Measurements from ENCODE around the gene LENG1. TPM values are rescaled to one million over a fixed set of nuclear protein-coding genes. Genes with fewer than 3 reads are reported as not detected.

LENG1 gene
- total RNA-seq, 1 experiment from 2014 or later, result 11.2 TPM

DNA sequence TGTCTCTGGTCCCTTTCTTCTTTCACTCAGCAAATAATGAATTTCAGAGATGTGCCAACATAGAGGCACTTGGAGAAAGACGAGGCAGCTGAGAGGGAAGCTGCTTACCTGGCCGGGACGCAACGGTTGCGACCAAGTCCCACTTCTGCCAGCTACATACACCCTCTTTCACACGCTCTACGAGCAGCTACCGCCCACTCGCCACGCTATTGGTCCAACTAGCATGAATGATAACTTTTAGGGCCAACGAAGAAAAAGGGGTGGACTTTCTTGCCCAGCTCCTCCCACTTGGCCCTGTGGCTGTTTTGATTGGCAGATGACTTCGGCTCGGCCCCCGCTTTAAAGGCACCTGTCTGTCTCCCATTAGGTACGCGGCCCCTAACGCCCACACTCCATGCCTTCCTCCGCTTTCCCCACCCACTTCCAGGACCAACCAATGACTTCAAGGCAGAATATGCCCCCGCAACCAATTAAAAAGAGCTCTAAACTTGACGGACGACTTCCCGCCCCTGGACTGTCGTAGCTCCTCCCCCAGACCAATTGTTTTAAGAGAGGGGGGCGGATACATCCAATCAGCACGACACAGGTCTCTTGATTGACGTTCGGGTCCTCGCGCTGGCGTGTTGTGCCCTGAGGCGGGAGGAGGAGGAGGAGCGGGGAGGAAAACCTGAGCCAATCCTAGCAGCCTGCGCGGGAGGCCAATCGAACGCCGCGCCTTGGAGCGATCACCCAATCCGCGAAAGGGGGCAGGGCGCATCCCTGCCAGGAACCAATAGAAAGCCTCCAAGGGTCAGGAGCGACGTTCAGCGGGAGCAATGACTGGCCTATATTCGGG, 22.4 kb downstream of the LENG1 start:
- TF ChIP-seq, protein P1, sequence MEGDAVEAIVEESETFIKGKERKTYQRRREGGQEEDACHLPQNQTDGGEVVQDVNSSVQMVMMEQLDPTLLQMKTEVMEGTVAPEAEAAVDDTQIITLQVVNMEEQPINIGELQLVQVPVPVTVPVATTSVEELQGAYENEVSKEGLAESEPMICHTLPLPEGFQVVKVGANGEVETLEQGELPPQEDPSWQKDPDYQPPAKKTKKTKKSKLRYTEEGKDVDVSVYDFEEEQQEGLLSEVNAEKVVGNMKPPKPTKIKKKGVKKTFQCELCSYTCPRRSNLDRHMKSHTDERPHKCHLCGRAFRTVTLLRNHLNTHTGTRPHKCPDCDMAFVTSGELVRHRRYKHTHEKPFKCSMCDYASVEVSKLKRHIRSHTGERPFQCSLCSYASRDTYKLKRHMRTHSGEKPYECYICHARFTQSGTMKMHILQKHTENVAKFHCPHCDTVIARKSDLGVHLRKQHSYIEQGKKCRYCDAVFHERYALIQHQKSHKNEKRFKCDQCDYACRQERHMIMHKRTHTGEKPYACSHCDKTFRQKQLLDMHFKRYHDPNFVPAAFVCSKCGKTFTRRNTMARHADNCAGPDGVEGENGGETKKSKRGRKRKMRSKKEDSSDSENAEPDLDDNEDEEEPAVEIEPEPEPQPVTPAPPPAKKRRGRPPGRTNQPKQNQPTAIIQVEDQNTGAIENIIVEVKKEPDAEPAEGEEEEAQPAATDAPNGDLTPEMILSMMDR (IDR thresholded peaks at IDR 0.05), result no peak
- TF ChIP-seq TCF7L2 (IDR thresholded peaks at IDR 0.05; ENCODE audit: low read depth, low read length) (peak; percentile 33; the same call in 1 of the 2 replicates), SIN3A (IDR thresholded peaks at IDR 0.05; ENCODE audit: borderline replicate concordance, insufficient read depth, low read depth, low read length) (0 out of 2 replicates have a peak, but pooled peaks have one; percentile 80), POLR2AphosphoS5 (IDR thresholded peaks at IDR 0.05; ENCODE audit: low read depth, low read length) (peak; percentile 86)
- TF ChIP-seq, protein P2, sequence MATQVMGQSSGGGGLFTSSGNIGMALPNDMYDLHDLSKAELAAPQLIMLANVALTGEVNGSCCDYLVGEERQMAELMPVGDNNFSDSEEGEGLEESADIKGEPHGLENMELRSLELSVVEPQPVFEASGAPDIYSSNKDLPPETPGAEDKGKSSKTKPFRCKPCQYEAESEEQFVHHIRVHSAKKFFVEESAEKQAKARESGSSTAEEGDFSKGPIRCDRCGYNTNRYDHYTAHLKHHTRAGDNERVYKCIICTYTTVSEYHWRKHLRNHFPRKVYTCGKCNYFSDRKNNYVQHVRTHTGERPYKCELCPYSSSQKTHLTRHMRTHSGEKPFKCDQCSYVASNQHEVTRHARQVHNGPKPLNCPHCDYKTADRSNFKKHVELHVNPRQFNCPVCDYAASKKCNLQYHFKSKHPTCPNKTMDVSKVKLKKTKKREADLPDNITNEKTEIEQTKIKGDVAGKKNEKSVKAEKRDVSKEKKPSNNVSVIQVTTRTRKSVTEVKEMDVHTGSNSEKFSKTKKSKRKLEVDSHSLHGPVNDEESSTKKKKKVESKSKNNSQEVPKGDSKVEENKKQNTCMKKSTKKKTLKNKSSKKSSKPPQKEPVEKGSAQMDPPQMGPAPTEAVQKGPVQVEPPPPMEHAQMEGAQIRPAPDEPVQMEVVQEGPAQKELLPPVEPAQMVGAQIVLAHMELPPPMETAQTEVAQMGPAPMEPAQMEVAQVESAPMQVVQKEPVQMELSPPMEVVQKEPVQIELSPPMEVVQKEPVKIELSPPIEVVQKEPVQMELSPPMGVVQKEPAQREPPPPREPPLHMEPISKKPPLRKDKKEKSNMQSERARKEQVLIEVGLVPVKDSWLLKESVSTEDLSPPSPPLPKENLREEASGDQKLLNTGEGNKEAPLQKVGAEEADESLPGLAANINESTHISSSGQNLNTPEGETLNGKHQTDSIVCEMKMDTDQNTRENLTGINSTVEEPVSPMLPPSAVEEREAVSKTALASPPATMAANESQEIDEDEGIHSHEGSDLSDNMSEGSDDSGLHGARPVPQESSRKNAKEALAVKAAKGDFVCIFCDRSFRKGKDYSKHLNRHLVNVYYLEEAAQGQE (IDR thresholded peaks at IDR 0.05; ENCODE audit: insufficient read depth in 1 of 2, low read depth in 2 of 2, low read length in 1 of 2), result no peak
- intact Hi-C loops (cut with micrococcal nuclease; ENCODE audit: unreplicated experiment) (no loop called here), in situ Hi-C loops (cut with HindIII; ENCODE audit: low pct_unique_long_range_greater_than_20kb, low sequenced_read_pairs) (no loop called here)
- ChIA-PET POLR2A (interaction anchor here (0.5 to 1.2 kb wide), 8 partner anchors 14 to 39 kb away, joined by 3 to 9 read pairs (median 3); partner anchors contain the start of genes LENG1, PRPF31 and TFPT), CTCF (interaction anchor here (0.7 to 1.8 kb wide), 2 partner anchors 20 to 344 kb away, joined by 4 to 5 read pairs; no protein-coding TSS in a partner anchor)
- no TSS peak for BruUV-seq (replicated peaks)
- DNase-seq (ENCODE audit: low read depth, low spot score) (peak; percentile 100), ATAC-seq (peak; percentile 90)
- Histone ChIP-seq H3K27me3 (ENCODE audit: control insufficient read depth, insufficient read depth, low read length) (no peaks in the 10 kb centered on the region), H3K27ac (ENCODE audit: low read length) (peak overlapping the region; percentile 95), H3K9me3 (ENCODE audit: control insufficient read depth, insufficient read depth, low read depth, low read length) (no peaks in the 10 kb centered on the region), H3K4me3 (ENCODE audit: low read depth in 2 of 2, low read length in 2 of 2) (peak overlapping the region; percentile 68 to 97), H3K36me3 (ENCODE audit: control insufficient read depth, insufficient read depth, low read length) (peaks cover 4% of the 10 kb centered on the region), H3K4me1 (ENCODE audit: control insufficient read depth, insufficient read depth, low read length) (peaks cover 30% of the 10 kb centered on the region)

DNA sequence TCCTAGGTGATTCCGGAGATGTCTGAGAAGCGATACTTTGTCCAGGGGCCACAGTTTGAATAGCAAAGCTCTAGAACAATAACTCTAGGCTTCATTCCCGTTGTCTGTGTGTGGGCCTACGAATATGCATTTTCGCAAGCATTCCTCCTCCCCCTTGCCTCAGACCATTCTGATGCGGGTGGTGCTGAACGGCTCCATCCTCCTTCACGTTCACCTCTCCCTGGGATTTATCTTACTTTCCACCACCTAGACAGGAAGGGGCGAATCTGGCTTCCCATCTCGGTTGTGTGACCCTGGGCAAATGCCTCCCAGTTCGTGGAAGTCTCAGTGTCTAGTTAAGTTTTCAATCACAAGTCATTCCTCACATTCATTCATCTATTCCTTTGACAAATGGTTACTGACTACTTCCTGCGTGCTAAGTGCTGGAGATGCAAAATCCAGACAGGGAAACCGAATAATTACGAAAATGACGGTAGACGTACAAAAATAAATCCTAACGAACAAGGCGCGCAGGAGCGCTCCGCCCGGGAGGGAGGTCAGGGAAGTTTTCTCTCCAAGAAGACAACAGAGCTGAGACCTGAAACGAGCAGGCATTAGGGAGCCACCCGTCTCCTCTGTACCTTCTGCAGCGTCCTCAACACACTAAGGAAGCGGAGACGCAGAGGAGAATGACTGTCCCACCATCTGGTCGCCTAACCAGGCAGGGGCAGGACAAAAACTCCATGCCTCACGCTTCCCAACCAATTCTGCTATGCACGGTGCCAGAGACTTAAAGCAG, 23.2 kb downstream of the LENG1 start:
- Histone ChIP-seq H3K9me3 (ENCODE audit: control insufficient read depth, insufficient read depth, low read depth, low read length) (no peaks in the 10 kb centered on the region), H3K27me3 (ENCODE audit: control insufficient read depth, insufficient read depth, low read length) (no peaks in the 10 kb centered on the region), H3K27ac (ENCODE audit: low read length) (peak overlapping the region; percentile 95), H3K36me3 (ENCODE audit: control insufficient read depth, insufficient read depth, low read length) (peaks cover 2% of the 10 kb centered on the region), H3K4me3 (ENCODE audit: low read depth in 2 of 2, low read length in 2 of 2) (peak overlapping the region; percentile 68 to 97), H3K4me1 (ENCODE audit: control insufficient read depth, insufficient read depth, low read length) (peaks cover 27% of the 10 kb centered on the region)
- intact Hi-C loops (cut with micrococcal nuclease; ENCODE audit: unreplicated experiment), result no loop called here
- in situ Hi-C loops (cut with HindIII; ENCODE audit: low pct_unique_long_range_greater_than_20kb, low sequenced_read_pairs), result no loop called here
- TSS peak; percentile 98 for BruUV-seq (replicated peaks)
- peak; percentile 3; the same call in 1 of the 2 replicates for ATAC-seq
- DNase-seq (ENCODE audit: low read depth, low spot score), result no peak
- ChIA-PET POLR2A (interaction anchor here (0.5 to 1.2 kb wide), 4 partner anchors 21 to 28 kb away, joined by 3 to 9 read pairs (median 6); partner anchors contain the start of genes LENG1, PRPF31 and TFPT), CTCF (no interaction called here)
- TF ChIP-seq POLR2AphosphoS5 (IDR thresholded peaks at IDR 0.05; ENCODE audit: low read depth, low read length), result no peak
- TF ChIP-seq, protein P2 (IDR thresholded peaks at IDR 0.05; ENCODE audit: insufficient read depth in 1 of 2, low read depth in 2 of 2, low read length in 1 of 2), result no peak
- TF ChIP-seq TCF7L2 (IDR thresholded peaks at IDR 0.05; ENCODE audit: low read depth, low read length), result no peak
- TF ChIP-seq, protein P1 (IDR thresholded peaks at IDR 0.05), result no peak
- no peak for TF ChIP-seq SIN3A (IDR thresholded peaks at IDR 0.05; ENCODE audit: borderline replicate concordance, insufficient read depth, low read depth, low read length)
